K562 (cell line): ENCODE results near the gene ENOX2. TPM values are rescaled to one million over a fixed set of nuclear protein-coding genes. Genes with fewer than 3 reads are reported as not detected.

Experiments
- C11orf30 ChIP-seq: fragments of 450-650 bp; IDR thresholded peaks from 2 replicates; pipeline ENCODE4 v1.6.1; 2016; ENCODE audit warnings: low read depth, mild to moderate bottlenecking
- CBX1 ChIP-seq: sonication (generic); IDR thresholded peaks from 2 replicates; pipeline ENCODE4 v1.6.1; 2016; ENCODE audit warnings: antibody characterized with exemption, low read depth, mild to moderate bottlenecking
- CREM ChIP-seq: IDR thresholded peaks from 2 replicates; pipeline ENCODE4 v1.6.1; 2014; ENCODE audit warnings: antibody characterized with exemption, low read depth
- HNRNPLL ChIP-seq: fragments of 200-400 bp; formaldehyde crosslinking; IDR thresholded peaks from 2 replicates; pipeline ENCODE4 v1.6.1; 2017; ENCODE audit warnings: low read length, low read depth, mild to moderate bottlenecking; ENCODE audit not compliant: poor library complexity, severe bottlenecking
- NFIC ChIP-seq: fragments of 450-650 bp; IDR thresholded peaks from 2 replicates; pipeline ENCODE4 v1.6.1; 2017; ENCODE audit warnings: mild to moderate bottlenecking, inconsistent platforms
- POLR2A ChIP-seq: fragments of 450-650 bp; conservative IDR thresholded peaks from 2 replicates; pipeline ENCODE4 v1.6.1; 2016
- POU5F1 ChIP-seq: fragments of 150-350 bp; IDR thresholded peaks from 2 replicates; pipeline ENCODE4 v1.6.1; 2014; ENCODE audit warnings: borderline replicate concordance, low read length, low read depth, mild to moderate bottlenecking; ENCODE audit not compliant: partially characterized antibody
- RAD21 ChIP-seq, 2 experiments: fragments of 250-450 bp in 1 of 2; fragments of 450-650 bp in 1 of 2; sonication (Bioruptor Pico) in 1 of 2; formaldehyde crosslinking in 1 of 2; IDR thresholded peaks in 1 of 2; conservative IDR thresholded peaks in 1 of 2; 2 replicates each; pipeline versions ENCODE4 v1.4.0 to v1.8.0; 2020 to 2022; ENCODE audit warnings: mild to moderate bottlenecking in 2 of 2, moderate library complexity in 1 of 2
- SNIP1 ChIP-seq: fragments of 450-650 bp; IDR thresholded peaks from 2 replicates; pipeline ENCODE4 v1.7.1; 2017; ENCODE audit warnings: low read depth, mild to moderate bottlenecking
- XRCC5 ChIP-seq: fragments of 200-400 bp; formaldehyde crosslinking; IDR thresholded peaks from 2 replicates; pipeline ENCODE4 v1.6.1; 2017; ENCODE audit warnings: low read depth, mild to moderate bottlenecking, low read length
- polyA plus RNA-seq, 8 experiments: library from polyadenylated mRNA; depleted of rRNA in 4 of 8; stranded (reverse) in 5 of 8; unstranded in 3 of 8; fragments of >200 nt; fragmentation: Nextera tagmentation in 2 of 8; fragmentation: Illumina TruSeq in 1 of 8; extraction: Ambion mirVana in 2 of 8; extraction: Trizol in 1 of 8; gene quantifications; 2 replicates each; pipeline versions ENCODE4 v1.2.1 to v1.2.3, GENCODE V29; 2011 to 2014; ENCODE audit warnings: inconsistent platforms in 1 of 8, missing spikeins in 1 of 8
- total RNA-seq, 7 experiments: library from RNA; depleted of rRNA in 6 of 7; stranded (reverse); fragments of >200 nt in 6 of 7; fragmentation: Illumina TruSeq in 2 of 7; extraction: Trizol in 2 of 7; gene quantifications; 2 replicates each; pipeline versions ENCODE4 v1.2.1 to v1.2.3, GENCODE V29; 2011 to 2021; ENCODE audit warnings: low replicate concordance in 1 of 7
- TF ChIP-seq, protein P1 (sequence below), 2 experiments: fragments of 450-650 bp; IDR thresholded peaks; 2 replicates each; pipeline ENCODE4 v1.6.1; 2016
- TF ChIP-seq, protein P2 (sequence below): fragments of 250-450 bp; sonication (Bioruptor Pico); IDR thresholded peaks from 2 replicates; pipeline ENCODE4 v1.4.0; 2020

Gene ENOX2
- total and polyA plus RNA-seq, 9 of the 15 experiments (the other 6 are each of a cell fraction or from before 2014, with no cell fraction given), result 6.1 to 24.0 (median 13.8) TPM

DNA sequence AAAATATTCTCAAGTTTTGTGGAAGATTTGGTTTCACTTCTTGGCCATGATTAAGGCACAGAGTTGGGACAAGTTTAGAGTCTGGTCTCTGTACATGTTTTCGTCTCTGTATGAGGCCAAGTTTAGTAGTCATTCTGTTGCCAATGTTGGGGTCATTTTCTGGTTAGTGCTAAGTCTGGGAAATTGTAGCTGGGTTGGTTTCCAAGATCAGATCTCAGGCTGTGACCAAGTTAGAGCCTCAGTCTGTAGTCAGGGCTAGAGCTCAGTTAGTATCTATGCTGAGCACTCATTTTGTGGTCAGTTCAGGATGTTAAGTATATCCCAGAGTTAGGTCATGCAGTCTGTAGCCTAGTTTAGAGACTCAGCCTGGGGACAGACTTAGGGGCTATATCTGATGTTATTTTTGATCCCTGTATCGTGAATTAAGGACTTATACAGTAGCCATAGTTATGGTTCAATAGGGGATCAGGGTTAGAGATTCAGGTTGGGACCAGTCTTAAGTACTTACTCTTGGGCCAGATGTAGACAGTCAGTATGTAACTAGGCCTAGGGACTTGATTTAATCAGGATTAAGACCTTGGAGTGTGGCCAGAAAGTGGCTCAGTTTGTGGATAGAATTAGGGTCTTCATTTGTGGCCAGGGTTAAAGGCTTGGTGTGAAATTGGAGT is 6.6 kb upstream of the ENOX2 start (continued):
- TF ChIP-seq, protein P1, sequence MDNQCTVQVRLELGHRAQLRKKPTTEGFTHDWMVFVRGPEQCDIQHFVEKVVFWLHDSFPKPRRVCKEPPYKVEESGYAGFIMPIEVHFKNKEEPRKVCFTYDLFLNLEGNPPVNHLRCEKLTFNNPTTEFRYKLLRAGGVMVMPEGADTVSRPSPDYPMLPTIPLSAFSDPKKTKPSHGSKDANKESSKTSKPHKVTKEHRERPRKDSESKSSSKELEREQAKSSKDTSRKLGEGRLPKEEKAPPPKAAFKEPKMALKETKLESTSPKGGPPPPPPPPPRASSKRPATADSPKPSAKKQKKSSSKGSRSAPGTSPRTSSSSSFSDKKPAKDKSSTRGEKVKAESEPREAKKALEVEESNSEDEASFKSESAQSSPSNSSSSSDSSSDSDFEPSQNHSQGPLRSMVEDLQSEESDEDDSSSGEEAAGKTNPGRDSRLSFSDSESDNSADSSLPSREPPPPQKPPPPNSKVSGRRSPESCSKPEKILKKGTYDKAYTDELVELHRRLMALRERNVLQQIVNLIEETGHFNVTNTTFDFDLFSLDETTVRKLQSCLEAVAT (IDR thresholded peaks at IDR 0.05), result peak in 1 of 2 experiments; percentile 62; a peak in 1 of 4 replicates
- TF ChIP-seq SNIP1 (no peak), HNRNPLL (no peak), CREM (no peak), XRCC5 (no peak), POLR2A (no peak), RAD21 (CRISPR knock-in tag; conservative IDR thresholded peaks at IDR 0.05 in 1 of 2, IDR thresholded peaks at IDR 0.05 in 1 of 2) (peak in 1 of 2 experiments; percentile 15; a peak in 1 of 4 replicates), POU5F1 (no peak), NFIC (peak; percentile 37; the same call in 1 of the 2 replicates), C11orf30 (0 out of 2 replicates have a peak, but pooled peaks have one; percentile 5), CBX1 (no peak)
- TF ChIP-seq, protein P2, sequence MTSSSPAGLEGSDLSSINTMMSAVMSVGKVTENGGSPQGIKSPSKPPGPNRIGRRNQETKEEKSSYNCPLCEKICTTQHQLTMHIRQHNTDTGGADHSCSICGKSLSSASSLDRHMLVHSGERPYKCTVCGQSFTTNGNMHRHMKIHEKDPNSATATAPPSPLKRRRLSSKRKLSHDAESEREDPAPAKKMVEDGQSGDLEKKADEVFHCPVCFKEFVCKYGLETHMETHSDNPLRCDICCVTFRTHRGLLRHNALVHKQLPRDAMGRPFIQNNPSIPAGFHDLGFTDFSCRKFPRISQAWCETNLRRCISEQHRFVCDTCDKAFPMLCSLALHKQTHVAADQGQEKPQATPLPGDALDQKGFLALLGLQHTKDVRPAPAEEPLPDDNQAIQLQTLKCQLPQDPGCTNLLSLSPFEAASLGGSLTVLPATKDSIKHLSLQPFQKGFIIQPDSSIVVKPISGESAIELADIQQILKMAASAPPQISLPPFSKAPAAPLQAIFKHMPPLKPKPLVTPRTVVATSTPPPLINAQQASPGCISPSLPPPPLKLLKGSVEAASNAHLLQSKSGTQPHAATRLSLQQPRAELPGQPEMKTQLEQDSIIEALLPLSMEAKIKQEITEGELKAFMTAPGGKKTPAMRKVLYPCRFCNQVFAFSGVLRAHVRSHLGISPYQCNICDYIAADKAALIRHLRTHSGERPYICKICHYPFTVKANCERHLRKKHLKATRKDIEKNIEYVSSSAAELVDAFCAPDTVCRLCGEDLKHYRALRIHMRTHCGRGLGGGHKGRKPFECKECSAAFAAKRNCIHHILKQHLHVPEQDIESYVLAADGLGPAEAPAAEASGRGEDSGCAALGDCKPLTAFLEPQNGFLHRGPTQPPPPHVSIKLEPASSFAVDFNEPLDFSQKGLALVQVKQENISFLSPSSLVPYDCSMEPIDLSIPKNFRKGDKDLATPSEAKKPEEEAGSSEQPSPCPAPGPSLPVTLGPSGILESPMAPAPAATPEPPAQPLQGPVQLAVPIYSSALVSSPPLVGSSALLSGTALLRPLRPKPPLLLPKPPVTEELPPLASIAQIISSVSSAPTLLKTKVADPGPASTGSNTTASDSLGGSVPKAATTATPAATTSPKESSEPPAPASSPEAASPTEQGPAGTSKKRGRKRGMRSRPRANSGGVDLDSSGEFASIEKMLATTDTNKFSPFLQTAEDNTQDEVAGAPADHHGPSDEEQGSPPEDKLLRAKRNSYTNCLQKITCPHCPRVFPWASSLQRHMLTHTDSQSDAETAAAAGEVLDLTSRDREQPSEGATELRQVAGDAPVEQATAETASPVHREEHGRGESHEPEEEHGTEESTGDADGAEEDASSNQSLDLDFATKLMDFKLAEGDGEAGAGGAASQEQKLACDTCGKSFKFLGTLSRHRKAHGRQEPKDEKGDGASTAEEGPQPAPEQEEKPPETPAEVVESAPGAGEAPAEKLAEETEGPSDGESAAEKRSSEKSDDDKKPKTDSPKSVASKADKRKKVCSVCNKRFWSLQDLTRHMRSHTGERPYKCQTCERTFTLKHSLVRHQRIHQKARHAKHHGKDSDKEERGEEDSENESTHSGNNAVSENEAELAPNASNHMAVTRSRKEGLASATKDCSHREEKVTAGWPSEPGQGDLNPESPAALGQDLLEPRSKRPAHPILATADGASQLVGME (CRISPR knock-in tag), result no peak
